NCI-H146 treated with DMSO at 0.1 percent for 48 hours (cell line): ENCODE measurements around the gene GARIN6.
"Not testable (repeated sequence)": the region's sequence is repeated elsewhere in the genome, so short reads cannot be mapped to it uniquely, and the experiment has no call there.

ENCODE experiments used
- DNase-seq: peaks from one replicate; lab custom pipeline; 2025; ENCODE audit not compliant: unreplicated experiment; lab: John Stamatoyannopoulos, UW

The GARIN6 gene

DNA sequence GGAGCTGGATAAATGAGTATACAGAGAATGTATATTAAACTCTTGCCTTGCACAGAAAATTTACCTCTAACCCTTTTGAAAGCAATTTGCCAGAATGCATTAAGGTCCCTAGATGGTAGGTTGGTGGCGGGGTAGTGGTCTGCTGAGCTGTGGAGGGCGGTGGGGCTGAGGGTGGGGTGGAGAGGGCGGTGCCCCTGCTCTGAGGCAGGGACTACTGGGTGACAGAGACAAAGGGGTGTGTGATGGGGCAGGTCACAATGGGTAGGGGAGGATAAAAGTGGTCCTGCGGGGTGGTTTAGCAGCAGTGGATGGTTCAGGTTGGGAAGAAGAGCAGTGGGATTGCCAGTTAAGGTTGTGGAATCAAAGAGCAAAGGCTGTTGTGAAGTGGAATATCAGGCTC is at the start of gene GARIN6:
Gene GARIN6 (plus strand): TSS at position 301 of the 400 bp plus-strand sequence. CDS start 422 bp downstream, outside the sequence.
- DNase-seq, result no peak

GRCh38 chr12:99598785-99599184 is 48.8 kb upstream of the GARIN6 start:
- DNase-seq, result no peak

- DNase-seq, result no peak
Observed at GRCh38 chr12:99600388-99600787, 47.2 kb upstream of the GARIN6 start.

- DNase-seq, result no peak
Observed at GRCh38 chr12:99609455-99610181, 37.9 kb upstream of the GARIN6 start.

- DNase-seq, result no peak
Observed at GRCh38 chr12:99611117-99611516, 36.4 kb upstream of the GARIN6 start.

DNA sequence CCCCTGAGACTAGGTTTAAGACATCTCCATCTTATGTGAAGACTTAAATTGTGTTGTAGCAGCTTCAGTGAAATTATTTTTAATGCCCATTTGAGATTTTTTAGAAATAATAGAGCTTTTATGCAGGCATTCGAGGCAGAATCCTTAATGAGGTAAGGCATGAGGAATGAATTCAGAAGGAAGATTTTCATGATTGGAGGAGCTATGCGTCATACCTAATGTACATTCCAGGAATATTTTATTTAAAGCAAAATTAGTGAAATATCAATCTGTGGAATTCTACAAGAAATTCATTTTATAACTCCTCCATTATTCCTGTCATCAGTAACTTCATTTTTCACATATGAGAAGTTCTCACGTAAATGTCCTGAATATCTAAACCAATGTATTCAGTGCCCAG is 36.0 kb upstream of the GARIN6 start:
- DNase-seq, result no peak

GRCh38 chr12:99618657-99619056 is 28.9 kb upstream of the GARIN6 start:
- DNase-seq, result no peak

DNA sequence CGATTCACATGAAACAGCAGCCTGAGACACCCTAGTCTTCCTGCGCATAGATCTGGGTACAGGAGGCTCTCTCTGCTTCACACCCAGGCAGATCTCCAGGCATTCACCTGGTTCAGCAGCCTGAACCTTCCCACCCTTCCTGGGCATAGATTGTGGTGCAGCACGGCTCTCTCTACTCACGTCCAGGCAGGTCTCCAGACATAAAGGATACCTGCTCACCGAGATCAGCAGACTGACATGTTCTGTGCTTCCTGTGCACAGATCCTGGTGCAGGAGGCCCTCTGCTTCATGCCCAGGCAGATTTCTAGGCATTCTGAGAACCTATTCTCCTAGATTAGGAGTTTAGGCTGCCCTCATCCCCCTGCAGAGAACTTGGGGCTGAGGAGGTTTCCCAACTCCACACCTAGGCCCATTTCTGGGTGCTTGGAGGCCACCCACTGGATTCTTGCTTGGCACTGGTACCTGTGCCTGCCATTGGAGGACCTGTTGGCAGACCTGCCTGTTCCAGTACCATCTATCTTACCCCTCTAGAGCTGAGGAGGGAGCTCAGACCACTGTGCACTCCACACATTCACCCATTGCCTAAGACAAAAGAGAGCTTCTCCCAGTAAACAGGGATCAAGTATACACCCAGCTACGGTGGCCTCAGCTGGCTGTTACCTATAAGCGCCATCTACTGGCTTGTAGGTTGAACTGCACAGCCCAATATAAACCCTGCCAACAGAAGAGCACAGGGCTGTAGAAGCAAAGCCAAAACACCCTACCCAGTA is 28.0 kb upstream of the GARIN6 start:
- DNase-seq, result no peak

GRCh38 chr12:99620159-99620479 is 27.4 kb upstream of the GARIN6 start:
- DNase-seq, result no peak

DNA sequence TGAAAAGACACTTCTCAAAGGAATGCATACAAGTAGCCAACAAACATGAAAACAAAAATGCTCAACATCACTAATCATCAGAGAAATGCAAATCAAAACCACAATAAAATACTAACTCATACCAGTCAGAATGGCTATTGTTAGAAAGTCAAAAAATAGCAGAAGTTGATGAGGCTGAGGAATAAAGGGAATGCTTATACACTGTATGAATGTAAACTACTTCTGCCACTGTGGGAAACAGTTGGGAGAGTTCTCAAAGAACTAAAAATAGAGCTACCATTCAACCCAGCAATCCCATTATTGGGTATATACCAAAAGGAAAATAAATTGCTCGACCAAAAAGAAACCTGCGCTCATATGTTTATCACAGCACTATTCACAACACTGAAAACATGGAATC is 23.0 kb upstream of the GARIN6 start:
- not testable (repeated sequence) for DNase-seq

GRCh38 chr12:99627459-99627858 is 20.1 kb upstream of the GARIN6 start:
- no peak for DNase-seq

DNA sequence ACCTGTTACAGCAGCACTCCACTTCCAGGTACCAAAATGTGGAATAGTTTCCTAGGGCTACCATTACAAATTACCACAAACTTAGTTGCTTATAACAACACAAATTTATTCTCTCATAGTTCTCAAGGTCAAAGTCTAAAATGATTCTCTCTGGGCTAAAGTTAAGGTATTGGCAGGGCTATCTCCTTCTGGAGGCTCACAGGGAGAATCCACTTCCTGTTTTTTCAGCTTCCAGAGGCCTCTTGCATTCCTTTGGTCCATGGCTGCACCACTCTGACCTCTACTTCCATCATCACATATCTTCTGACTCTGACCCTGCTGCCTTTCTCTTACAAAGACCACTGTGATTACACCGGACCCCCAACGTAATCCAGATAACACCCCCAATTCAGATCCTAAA is 2.9 kb upstream of the GARIN6 start:
- no peak for DNase-seq

GRCh38 chr12:99648183-99648582 is 630 bp downstream of the GARIN6 start:
- DNase-seq, result no peak

DNA sequence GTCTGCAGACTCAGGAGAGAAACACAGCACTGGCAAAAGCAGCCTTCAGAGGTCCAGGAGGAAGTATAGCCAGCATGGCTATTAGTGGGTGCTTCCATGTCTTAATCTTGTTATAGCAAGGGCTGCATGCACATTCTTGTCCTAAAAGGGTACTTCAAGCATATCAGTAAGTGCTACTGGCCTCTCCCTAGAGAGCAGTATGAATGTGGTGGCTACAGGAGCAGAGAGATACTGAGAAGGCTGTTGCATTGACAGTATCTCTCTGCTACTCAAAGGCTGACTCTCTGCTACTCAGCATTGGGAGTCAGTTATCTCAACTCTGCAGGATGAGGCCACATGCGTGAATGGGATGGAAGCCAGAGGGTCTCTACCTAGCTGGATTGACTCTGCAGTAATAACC is 2.0 kb downstream of the GARIN6 start:
- no peak for DNase-seq

GRCh38 chr12:99658671-99659349 is 11.3 kb downstream of the GARIN6 start:
- DNase-seq, result peak; percentile 6

DNA sequence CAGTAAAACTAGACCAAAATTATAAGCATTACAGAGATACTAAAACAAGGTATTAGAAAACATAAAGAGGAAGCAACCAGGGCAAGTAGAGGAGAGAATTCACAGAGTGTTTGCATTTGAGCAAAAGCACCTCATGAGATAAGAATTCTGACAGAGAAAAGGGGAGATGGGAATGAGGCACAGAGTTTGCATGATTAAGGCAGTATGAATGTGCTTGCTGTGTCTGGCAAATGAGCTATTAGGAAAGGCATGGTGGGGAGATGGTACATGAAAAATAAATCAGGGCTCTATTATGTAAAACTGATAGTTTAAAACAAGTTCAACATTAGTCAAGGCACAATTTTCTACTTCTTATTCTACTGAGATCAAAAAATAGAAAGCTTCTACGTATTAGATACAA is 23.1 kb downstream of the GARIN6 start:
- no peak for DNase-seq

DNA sequence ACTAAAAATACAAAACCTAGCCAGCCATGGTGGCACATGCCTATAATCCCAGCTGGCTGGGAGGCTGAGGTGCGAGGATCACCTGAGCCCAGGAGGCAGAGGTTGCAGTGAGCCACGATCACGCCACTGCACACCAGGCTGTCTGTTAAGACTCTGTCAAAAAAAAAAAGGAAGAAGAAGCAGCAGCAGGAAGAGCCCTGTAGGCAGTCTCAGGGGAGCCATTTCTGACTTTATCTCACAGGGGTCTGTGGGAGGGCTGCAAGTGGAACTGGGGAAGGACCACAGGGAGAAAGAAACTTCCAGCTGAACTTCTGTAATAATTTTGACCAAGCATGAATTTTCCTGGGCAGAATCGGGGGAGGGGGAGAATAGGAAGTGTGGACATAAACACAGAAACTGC is 32.7 kb downstream of the GARIN6 start:
- DNase-seq, result no peak

- DNase-seq, result no peak
Observed at GRCh38 chr12:99686142-99686541, 38.6 kb downstream of the GARIN6 start.

DNA sequence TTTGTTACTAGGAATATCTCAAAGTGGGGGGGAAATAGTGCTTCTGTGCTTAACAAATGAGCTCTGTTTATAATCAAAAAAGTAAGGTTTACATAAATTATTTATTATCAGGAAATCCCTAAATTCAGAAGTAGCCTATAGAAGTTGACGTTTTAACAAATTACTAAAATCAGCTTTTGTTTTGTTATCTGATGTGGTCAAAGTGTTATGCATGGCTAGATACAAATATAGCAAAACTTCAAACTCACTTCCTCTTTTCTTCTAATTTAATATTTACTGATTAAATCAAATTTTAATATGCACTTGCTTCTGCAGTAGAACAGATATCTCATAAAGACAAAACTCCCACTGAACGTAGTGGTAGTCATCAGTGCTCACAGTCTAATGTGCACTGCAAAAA is 47.5 kb downstream of the GARIN6 start:
- no peak for DNase-seq
